Fibroblast of villous mesenchyme (primary cell): ENCODE data around the gene DPP9. TPM values are rescaled to one million over a fixed set of nuclear protein-coding genes. Genes with fewer than 3 reads are reported as not detected.
"Not testable (repeated sequence)": the region's sequence is repeated elsewhere in the genome, so short reads cannot be mapped to it uniquely, and the experiment has no call there.

Experiments used
- DNase-seq: peaks from one replicate; pipeline ENCODE4 v3.0.0-alpha.2; 2010; ENCODE audit warnings: low read depth
- H3K4me3 ChIP-seq: 2 replicates; pipeline ENCODE4 v1.5.1; 2011; ENCODE audit warnings: low read depth, mild to moderate bottlenecking, low read length
- CTCF ChIP-seq: IDR thresholded peaks from 2 replicates; pipeline ENCODE4 v1.5.1; 2012; ENCODE audit warnings: low read depth, mild to moderate bottlenecking, low read length; ENCODE audit not compliant: insufficient read depth
- total RNA-seq: library from RNA; depleted of rRNA; stranded (reverse); fragments of >200 nt; gene quantifications from 2 replicates; pipeline ENCODE4 v1.2.3, GENCODE V29; 2012

The DPP9 gene
- total RNA-seq, 1 donor = 30.7 TPM

GRCh38 chr19:4717191-4717965 is 6.3 kb downstream of the DPP9 start:
- peak; percentile 47 for DNase-seq
- no peak for TF ChIP-seq CTCF
- no peak overlapping the region for H3K4me3 ChIP-seq

DNA sequence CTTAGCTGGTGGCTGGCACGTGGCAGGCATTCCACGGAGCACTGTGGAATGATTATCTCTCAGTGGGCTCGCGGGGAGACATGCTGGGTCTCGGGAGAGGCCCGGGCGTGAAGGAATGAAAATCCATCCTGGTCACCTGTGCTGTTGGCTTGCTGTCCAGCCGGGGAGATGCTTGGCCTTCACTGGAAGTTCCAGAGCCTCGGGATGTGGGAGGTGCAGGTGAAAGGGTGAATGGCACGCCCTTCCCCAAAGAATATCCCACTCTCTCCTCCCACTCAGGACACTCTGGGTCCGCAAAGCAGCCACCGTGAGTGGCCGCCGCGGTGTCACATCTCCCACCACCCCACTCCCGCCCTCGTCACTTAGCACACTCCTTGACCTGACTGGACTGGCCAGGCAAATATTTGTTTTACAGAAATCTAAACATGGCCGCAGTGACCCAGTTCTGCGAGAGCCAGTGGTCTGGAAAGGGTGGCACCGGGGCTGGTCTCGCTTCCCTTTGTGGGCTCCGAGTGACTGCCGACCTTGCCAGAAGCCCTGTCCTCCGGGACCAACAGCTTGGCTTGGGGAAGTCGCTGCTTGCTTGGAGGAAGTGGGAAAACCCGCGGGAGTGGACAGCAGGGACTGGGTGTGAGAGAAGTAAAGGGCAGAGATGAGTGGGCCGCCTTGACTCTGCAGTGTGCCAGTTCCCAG is 8.0 kb downstream of the DPP9 start:
- H3K4me3 ChIP-seq = no peak overlapping the region
- no peak for DNase-seq
- TF ChIP-seq CTCF = no peak

GRCh38 chr19:4715178-4715528 is 8.5 kb downstream of the DPP9 start:
- H3K4me3 ChIP-seq, DNase-seq: not testable (repeated sequence)

GRCh38 chr19:4714016-4714415 is 9.6 kb downstream of the DPP9 start:
- DNase-seq = no peak
- no peak for TF ChIP-seq CTCF

DNA sequence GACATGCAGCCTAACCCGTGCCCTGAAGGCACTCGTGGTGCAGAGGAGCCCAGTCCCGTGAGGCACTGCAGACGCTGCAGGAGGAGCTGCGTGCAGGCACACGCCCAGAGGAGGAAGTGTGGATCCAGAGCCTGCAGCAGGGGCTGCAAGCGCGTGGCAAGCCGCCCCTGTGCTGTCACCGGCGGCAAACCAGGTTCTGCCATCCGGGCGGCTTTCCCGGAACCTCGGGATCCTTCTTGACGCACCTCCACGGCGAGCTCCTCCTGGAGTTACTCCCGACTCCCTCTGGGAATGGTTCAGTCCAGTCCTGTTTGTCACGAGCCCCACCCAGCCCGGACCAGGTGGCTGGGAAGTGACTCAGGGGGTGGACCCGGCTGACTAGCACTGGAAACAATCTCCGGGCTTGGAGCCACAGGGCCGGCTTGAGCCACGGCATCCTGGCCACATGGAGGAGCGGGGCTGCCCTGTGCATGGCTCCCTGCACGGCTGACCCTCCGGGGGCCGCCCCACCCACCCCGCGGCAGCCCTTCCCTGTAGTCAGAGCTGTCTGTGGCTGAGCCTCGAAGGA is 10.2 kb downstream of the DPP9 start:
- no peak for TF ChIP-seq CTCF
- H3K4me3 ChIP-seq = no peak overlapping the region
- DNase-seq = peak; percentile 93

More at GRCh38 chr19:4714016-4714415, 9.6 kb downstream of the DPP9 start:
- no peak overlapping the region for H3K4me3 ChIP-seq

GRCh38 chr19:4712771-4713170 is 10.9 kb downstream of the DPP9 start:
- no peak overlapping the region for H3K4me3 ChIP-seq
- TF ChIP-seq CTCF = no peak
- DNase-seq = no peak

- TF ChIP-seq CTCF = no peak
- DNase-seq = no peak
Measured at GRCh38 chr19:4711211-4711610, 12.4 kb downstream of the DPP9 start.

More at GRCh38 chr19:4711211-4711610, 12.4 kb downstream of the DPP9 start:
- H3K4me3 ChIP-seq = no peak overlapping the region
